ENCODE data around the gene LAMP2. TPM values are rescaled to one million over a fixed set of nuclear protein-coding genes. Genes with fewer than 3 reads are reported as not detected.

LAMP2 gene
- total RNA-seq, 2 donors from 2014 or later: 43.4 to 77.2 TPM

DNA sequence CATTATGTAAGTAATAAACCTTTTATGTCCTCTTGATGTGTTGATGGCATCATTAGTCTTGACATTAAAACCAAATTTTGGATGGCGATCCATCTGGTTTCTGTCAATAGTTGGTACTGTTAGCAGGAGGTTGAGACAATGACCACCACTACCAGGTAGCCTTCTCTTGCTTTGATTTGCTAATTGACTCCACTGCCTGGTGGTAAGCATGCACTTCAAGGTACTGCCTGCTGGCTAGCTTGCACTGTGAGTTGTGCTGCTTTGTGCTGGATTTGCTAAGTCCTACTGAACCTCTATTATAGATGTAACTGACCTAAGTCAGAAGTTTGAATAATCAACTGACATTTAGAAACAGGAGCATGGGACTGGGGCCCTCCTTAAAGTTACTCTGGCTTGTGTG lies 60.9 kb downstream of the LAMP2 start:
- Histone ChIP-seq H3K9ac (ENCODE audit: low read depth in 2 of 2, low read length in 2 of 2) (no peak overlapping the region), H3K27me3 (no peaks in the 10 kb centered on the region), H3K27ac (no peak overlapping the region), H3K36me3 (no peaks in the 10 kb centered on the region), H3K4me1 (no peaks in the 10 kb centered on the region), H3K9me3 (no peaks in the 10 kb centered on the region), H3K4me3 (no peak overlapping the region)
- no peak for DNase-seq
- intact Hi-C loops (cut with DNase I): no loop called here
- TF ChIP-seq, protein P1, sequence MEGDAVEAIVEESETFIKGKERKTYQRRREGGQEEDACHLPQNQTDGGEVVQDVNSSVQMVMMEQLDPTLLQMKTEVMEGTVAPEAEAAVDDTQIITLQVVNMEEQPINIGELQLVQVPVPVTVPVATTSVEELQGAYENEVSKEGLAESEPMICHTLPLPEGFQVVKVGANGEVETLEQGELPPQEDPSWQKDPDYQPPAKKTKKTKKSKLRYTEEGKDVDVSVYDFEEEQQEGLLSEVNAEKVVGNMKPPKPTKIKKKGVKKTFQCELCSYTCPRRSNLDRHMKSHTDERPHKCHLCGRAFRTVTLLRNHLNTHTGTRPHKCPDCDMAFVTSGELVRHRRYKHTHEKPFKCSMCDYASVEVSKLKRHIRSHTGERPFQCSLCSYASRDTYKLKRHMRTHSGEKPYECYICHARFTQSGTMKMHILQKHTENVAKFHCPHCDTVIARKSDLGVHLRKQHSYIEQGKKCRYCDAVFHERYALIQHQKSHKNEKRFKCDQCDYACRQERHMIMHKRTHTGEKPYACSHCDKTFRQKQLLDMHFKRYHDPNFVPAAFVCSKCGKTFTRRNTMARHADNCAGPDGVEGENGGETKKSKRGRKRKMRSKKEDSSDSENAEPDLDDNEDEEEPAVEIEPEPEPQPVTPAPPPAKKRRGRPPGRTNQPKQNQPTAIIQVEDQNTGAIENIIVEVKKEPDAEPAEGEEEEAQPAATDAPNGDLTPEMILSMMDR (IDR thresholded peaks at IDR 0.05): no peak

DNA sequence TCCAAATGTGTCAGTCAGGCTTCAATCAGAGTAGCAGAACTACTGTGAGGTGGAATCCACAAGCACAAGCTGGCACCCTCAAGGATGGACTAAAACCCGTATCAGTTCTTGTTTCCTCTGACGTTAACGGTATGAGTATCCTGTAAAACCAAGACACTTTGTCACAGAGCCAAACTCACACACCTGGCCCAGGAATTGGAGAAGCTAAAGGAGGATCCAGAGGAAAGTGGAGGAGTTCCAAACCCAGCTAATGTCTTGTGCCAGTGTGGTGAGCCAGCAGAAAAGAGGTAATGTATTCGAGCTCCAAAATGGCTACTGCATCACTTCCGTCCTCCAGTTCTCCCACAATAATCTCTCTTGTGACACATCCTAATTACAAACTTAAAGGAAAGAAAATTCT lies 62.5 kb downstream of the LAMP2 start:
- TF ChIP-seq, protein P1 (IDR thresholded peaks at IDR 0.05): no peak
- no peak overlapping the region for H3K4me3 ChIP-seq
- no peaks in the 10 kb centered on the region for H3K27me3 ChIP-seq
- no peak overlapping the region for H3K9ac ChIP-seq (ENCODE audit: low read depth in 2 of 2, low read length in 2 of 2)
- no peaks in the 10 kb centered on the region for H3K4me1 ChIP-seq
- intact Hi-C loops (cut with DNase I): no loop called here
- DNase-seq: no peak
- H3K27ac ChIP-seq: no peak overlapping the region
- no peaks in the 10 kb centered on the region for H3K9me3 ChIP-seq
- no peaks in the 10 kb centered on the region for H3K36me3 ChIP-seq

DNA sequence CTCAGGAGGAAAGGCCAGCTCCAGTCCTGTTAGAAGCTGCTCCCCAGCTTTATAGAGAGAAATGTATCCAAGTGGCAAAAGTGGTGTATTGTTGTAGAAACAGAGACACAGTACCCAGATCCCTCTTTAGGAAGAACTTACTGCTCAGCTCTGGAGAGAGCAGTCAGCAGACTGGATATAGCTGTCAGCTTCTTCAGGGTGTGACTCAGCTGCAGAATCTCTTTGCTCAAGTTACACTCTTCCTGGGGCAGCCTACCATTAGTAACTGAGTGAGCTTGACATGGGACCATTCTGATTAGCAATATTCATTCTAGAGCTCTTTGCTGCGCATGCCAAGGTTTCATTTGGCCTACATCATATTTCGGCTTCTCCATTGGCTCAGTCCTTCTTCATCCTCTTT lies 66.7 kb downstream of the LAMP2 start:
- no peaks in the 10 kb centered on the region for H3K4me1 ChIP-seq
- H3K27ac ChIP-seq: no peak overlapping the region
- intact Hi-C loops (cut with DNase I): no loop called here
- TF ChIP-seq, protein P1 (IDR thresholded peaks at IDR 0.05): no peak
- no peak overlapping the region for H3K9ac ChIP-seq (ENCODE audit: low read depth in 2 of 2, low read length in 2 of 2)
- H3K9me3 ChIP-seq: no peaks in the 10 kb centered on the region
- H3K4me3 ChIP-seq: no peak overlapping the region
- no peaks in the 10 kb centered on the region for H3K27me3 ChIP-seq
- no peaks in the 10 kb centered on the region for H3K36me3 ChIP-seq
- DNase-seq: no peak

DNA sequence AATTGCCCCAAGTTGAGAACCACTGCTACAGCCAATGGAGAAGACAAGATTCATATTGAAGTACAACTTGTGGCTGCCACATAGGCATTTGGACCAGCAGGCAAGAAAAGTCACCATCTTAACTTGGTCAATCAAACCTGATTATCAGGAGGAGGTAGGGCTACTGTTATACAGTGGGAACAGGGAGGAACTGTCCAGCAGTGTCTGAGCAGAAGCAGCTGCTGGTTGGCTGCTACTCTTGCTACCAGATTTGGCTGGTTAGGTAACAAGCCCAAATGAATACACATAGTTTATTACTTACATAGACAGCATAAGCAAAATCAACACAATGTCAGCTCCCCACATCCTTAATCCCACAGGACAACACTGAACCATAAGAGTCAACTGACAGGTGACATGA lies 67.8 kb downstream of the LAMP2 start:
- TF ChIP-seq, protein P1 (IDR thresholded peaks at IDR 0.05): no peak
- Histone ChIP-seq H3K27me3 (no peaks in the 10 kb centered on the region), H3K4me3 (no peak overlapping the region), H3K4me1 (no peaks in the 10 kb centered on the region), H3K36me3 (no peaks in the 10 kb centered on the region), H3K27ac (no peak overlapping the region), H3K9ac (ENCODE audit: low read depth in 2 of 2, low read length in 2 of 2) (no peak overlapping the region), H3K9me3 (no peaks in the 10 kb centered on the region)
- intact Hi-C loops (cut with DNase I): no loop called here
- no peak for DNase-seq

DNA sequence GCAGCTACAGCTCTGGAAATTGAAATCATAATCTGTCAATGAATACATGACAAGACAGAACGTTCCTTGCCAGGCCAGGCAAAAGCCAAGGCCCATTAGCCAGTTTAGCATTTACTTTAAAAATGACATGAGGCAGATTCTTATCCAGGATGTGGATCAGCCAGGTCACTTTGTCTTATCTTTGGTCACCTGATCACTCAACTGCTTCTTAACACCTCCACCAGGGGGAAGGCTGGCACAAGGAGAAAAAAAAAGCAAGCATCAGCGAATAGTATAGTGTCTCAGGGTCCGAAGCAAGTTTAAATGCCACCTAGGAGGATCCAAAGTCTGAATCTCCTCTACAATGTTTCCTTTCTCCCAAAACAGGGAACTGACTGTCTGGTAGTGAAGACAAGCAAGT lies 88.4 kb downstream of the LAMP2 start:
- DNase-seq: no peak
- Histone ChIP-seq H3K36me3 (no peaks in the 10 kb centered on the region), H3K4me1 (no peaks in the 10 kb centered on the region), H3K27me3 (no peaks in the 10 kb centered on the region), H3K27ac (no peak overlapping the region), H3K4me3 (no peak overlapping the region), H3K9me3 (no peaks in the 10 kb centered on the region), H3K9ac (ENCODE audit: low read depth in 2 of 2, low read length in 2 of 2) (no peak overlapping the region)
- intact Hi-C loops (cut with DNase I): loop anchor here (5.0 kb wide), 1 partner anchor 97 kb away; no protein-coding TSS in a partner anchor
- TF ChIP-seq, protein P1 (IDR thresholded peaks at IDR 0.05): no peak

Measured in colonic mucosa (tissue), 4 donors.